ENCODE data around the gene PELI2. TPM values are rescaled to one million over a fixed set of nuclear protein-coding genes. Genes with fewer than 3 reads are reported as not detected.

The PELI2 gene
- total RNA-seq, 4 donors from 2014 or later: 8.2 to 27.0 (median 10.1) TPM

- DNase-seq (ENCODE audit: low spot score) (no peak), ATAC-seq (ENCODE audit: low FRiP score) (no peak)
- TF ChIP-seq, protein P1, sequence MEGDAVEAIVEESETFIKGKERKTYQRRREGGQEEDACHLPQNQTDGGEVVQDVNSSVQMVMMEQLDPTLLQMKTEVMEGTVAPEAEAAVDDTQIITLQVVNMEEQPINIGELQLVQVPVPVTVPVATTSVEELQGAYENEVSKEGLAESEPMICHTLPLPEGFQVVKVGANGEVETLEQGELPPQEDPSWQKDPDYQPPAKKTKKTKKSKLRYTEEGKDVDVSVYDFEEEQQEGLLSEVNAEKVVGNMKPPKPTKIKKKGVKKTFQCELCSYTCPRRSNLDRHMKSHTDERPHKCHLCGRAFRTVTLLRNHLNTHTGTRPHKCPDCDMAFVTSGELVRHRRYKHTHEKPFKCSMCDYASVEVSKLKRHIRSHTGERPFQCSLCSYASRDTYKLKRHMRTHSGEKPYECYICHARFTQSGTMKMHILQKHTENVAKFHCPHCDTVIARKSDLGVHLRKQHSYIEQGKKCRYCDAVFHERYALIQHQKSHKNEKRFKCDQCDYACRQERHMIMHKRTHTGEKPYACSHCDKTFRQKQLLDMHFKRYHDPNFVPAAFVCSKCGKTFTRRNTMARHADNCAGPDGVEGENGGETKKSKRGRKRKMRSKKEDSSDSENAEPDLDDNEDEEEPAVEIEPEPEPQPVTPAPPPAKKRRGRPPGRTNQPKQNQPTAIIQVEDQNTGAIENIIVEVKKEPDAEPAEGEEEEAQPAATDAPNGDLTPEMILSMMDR (IDR thresholded peaks at IDR 0.05): no peak
Measured at GRCh38 chr14:56268673-56269072, 150.5 kb downstream of the PELI2 start.

DNA sequence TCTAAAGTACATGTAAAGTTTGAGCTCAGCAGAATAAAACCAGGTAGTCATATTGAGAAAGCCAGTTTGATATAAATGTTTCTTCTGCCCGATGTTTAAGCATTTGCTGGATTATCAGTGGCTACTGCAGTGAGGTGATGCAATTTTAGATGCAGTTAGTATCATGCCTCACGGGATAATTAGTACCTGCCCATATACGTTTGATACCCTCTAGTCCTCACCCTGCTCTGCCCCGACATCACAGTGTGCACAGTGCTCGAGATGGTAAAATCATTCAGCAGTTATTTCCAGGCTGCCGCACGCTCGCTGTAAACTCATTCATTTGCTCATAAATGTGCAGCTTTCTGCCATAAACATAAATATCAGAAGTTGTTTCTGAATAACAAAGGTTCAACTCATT is 152.7 kb downstream of the PELI2 start:
- ATAC-seq (ENCODE audit: low FRiP score) (no peak), DNase-seq (ENCODE audit: low spot score) (no peak)
- TF ChIP-seq, protein P1 (IDR thresholded peaks at IDR 0.05): no peak

DNA sequence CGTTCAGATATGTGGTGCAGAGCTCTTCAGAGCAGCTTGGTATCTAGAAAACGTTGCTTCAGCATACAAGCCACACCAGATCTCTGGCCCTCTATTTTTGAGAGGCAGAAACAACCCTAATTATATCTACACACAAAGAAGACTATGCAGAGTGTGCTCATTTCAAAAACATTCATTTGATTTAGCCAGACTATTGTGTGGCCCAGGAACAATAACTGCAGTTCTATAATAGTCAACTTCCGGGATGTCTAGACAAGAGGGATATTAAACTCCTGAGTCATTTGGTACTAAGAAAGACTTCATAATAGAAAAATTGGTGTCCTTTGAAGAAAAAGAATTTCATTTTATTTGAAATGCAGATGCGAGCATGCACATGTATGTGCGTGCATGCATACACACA is 153.8 kb downstream of the PELI2 start:
- DNase-seq (ENCODE audit: low spot score) (no peak), ATAC-seq (ENCODE audit: low FRiP score) (no peak)
- TF ChIP-seq, protein P1 (IDR thresholded peaks at IDR 0.05): no peak

DNA sequence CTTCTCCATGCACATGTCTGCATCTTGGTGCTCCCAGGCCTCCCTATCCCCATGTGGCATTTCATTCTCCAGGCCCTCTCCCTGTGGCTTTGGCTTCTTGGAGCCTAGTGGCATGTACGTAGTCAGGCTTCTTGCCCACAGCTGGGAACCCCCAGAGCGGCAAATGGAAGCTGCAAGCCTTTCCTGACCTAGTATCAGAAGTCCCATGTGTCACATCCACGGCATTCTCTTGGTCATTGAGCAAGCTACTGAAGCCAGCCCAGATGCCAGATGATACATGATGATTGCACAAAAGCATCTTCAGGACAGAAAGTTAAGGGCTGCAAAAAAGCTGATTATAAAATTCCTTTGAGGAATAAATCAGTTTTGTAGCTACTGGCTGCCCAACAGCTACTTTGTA is 154.9 kb downstream of the PELI2 start:
- TF ChIP-seq, protein P1 (IDR thresholded peaks at IDR 0.05): no peak
- no peak for ATAC-seq (ENCODE audit: low FRiP score)
- no peak for DNase-seq (ENCODE audit: low spot score)

GRCh38 chr14:56273951-56274350 is 155.7 kb downstream of the PELI2 start:
- ATAC-seq (ENCODE audit: low FRiP score) (no peak), DNase-seq (ENCODE audit: low spot score) (no peak)
- TF ChIP-seq, protein P1 (IDR thresholded peaks at IDR 0.05): no peak

GRCh38 chr14:56274556-56274955 is 156.3 kb downstream of the PELI2 start:
- TF ChIP-seq, protein P1 (IDR thresholded peaks at IDR 0.05): no peak
- DNase-seq (ENCODE audit: low spot score): no peak
- ATAC-seq (ENCODE audit: low FRiP score): no peak

DNA sequence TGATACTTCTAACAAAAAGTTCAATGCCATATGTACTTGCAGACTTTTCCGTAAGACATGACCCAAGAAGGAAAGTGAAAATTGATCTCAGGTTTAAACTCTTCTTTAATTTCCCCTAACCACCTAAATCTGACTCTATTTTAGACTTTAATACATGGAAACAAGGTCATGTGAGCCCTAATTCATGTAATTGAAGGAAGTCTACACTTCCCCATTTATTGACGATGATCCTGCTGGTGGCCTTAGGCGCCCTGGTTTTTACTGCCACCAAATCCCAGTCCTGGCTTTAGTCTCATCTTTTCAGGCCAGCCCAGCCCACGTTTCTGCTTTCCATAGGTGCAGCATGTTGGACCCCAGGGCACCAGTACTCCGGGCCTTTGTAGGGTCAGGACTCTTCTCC is 157.9 kb downstream of the PELI2 start:
- no peak for DNase-seq (ENCODE audit: low spot score)
- TF ChIP-seq, protein P1 (IDR thresholded peaks at IDR 0.05): no peak
- no peak for ATAC-seq (ENCODE audit: low FRiP score)
